Measurements from ENCODE around the gene MRPL46. TPM values are rescaled to one million over a fixed set of nuclear protein-coding genes. Genes with fewer than 3 reads are reported as not detected.

The MRPL46 gene
- polyA plus RNA-seq, 1 donor (not counting 4 experiments of a cell fraction or from before 2014, with no cell fraction given) = 26.3 TPM

DNA sequence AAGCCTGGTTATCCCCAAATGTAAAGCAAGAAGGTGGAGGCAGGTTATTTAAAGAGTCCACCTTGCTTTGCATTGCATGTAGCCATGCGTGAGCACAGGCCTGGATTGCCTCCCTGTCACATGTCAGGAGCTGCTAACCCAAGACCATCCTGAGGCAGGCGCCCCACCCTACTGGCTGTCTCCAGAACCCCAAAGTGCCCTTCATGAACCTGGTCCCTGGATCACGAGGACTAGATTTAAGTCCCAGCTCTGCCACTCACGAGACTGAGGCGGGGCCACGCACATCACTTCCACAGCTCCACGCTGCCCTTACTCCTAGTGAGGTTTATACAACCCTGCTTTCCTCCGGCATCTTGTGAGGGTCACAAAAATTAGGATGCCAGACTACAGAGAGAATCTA lies 17.6 kb downstream of the MRPL46 start:
- no peak for TF ChIP-seq EZH2 (IDR thresholded peaks at IDR 0.05; ENCODE audit: low read length)
- TF ChIP-seq, protein P1, sequence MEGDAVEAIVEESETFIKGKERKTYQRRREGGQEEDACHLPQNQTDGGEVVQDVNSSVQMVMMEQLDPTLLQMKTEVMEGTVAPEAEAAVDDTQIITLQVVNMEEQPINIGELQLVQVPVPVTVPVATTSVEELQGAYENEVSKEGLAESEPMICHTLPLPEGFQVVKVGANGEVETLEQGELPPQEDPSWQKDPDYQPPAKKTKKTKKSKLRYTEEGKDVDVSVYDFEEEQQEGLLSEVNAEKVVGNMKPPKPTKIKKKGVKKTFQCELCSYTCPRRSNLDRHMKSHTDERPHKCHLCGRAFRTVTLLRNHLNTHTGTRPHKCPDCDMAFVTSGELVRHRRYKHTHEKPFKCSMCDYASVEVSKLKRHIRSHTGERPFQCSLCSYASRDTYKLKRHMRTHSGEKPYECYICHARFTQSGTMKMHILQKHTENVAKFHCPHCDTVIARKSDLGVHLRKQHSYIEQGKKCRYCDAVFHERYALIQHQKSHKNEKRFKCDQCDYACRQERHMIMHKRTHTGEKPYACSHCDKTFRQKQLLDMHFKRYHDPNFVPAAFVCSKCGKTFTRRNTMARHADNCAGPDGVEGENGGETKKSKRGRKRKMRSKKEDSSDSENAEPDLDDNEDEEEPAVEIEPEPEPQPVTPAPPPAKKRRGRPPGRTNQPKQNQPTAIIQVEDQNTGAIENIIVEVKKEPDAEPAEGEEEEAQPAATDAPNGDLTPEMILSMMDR (optimal IDR thresholded peaks at IDR 0.05 in 1 of 3, IDR thresholded peaks at IDR 0.05 in 1 of 3, conservative IDR thresholded peaks at IDR 0.05 in 1 of 3; ENCODE audit: extremely low read depth in 1 of 3, insufficient read depth in 2 of 3, low read length in 3 of 3) = no peak
- H3K27ac ChIP-seq (ENCODE audit: control insufficient read depth, insufficient read depth, low read length) = no peak overlapping the region
- no peaks in the 10 kb centered on the region for H3K79me2 ChIP-seq (ENCODE audit: control insufficient read depth, insufficient read depth, low read length)
- H3K4me2 ChIP-seq (ENCODE audit: control insufficient read depth, extremely low read depth, insufficient read depth, low read depth, low read length) = no peak overlapping the region
- H3K4me1 ChIP-seq (ENCODE audit: control insufficient read depth, extremely low read depth, insufficient read depth, low read length) = no peaks in the 10 kb centered on the region
- dilution Hi-C loops (cut with MboI; ENCODE audit: extremely low pct_ligation_motif_present, low sequenced_read_pairs) = no loop called here
- H3K4me3 ChIP-seq (ENCODE audit: control insufficient read depth in 2 of 3, extremely low read depth in 1 of 3, insufficient read depth in 2 of 3, low read depth in 1 of 3, low read length in 3 of 3) = no peak overlapping the region
- H3K9me3 ChIP-seq (ENCODE audit: control insufficient read depth, low read depth, low read length) = no peaks in the 10 kb centered on the region
- H3K9me1 ChIP-seq (ENCODE audit: control insufficient read depth, extremely low read depth, insufficient read depth, low read length) = no peaks in the 10 kb centered on the region
- no peak overlapping the region for H2AFZ ChIP-seq (ENCODE audit: control insufficient read depth, low read length)
- H3K27me3 ChIP-seq (ENCODE audit: control insufficient read depth, extremely low read depth, insufficient read depth, low read length) = no peaks in the 10 kb centered on the region
- no peak overlapping the region for H3K9ac ChIP-seq (ENCODE audit: control insufficient read depth, extremely low read depth, insufficient read depth, low read length)
- FAIRE-seq (no peak), DNase-seq (ENCODE audit: low read depth, low spot score) (no peak)
- H4K20me1 ChIP-seq (ENCODE audit: control insufficient read depth, extremely low read depth, insufficient read depth, low read length) = no peaks in the 10 kb centered on the region
- H3K36me3 ChIP-seq (ENCODE audit: control insufficient read depth in 2 of 2, extremely low read depth in 1 of 2, insufficient read depth in 2 of 2, low read length in 2 of 2) = no peaks in the 10 kb centered on the region

DNA sequence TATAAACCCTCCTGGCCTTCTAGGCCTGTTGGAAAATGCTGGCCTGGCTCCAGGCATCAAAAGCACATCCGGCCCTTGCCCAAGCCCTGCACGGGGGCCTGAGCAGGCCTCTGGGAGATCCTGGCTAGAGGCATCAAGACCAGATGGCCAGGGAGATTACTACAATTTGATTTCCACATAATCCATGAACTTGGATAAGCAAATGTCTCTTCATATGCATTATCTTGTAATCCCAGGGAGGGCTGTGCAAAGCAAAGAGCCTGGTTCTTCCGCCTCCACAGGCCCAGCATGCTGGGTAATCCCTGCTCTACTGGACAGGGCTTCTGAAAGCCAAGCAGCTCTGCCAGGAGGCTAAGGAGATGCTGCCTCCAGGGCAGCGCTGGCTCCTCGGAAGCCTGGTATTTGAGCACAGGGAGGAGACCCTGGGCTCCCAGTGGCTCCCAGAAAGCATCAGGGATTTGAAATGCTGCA lies 18.2 kb downstream of the MRPL46 start:
- H3K4me1 ChIP-seq (ENCODE audit: control insufficient read depth, extremely low read depth, insufficient read depth, low read length) = no peaks in the 10 kb centered on the region
- no peaks in the 10 kb centered on the region for H3K9me3 ChIP-seq (ENCODE audit: control insufficient read depth, low read depth, low read length)
- H3K9me1 ChIP-seq (ENCODE audit: control insufficient read depth, extremely low read depth, insufficient read depth, low read length) = no peaks in the 10 kb centered on the region
- dilution Hi-C loops (cut with MboI; ENCODE audit: extremely low pct_ligation_motif_present, low sequenced_read_pairs) = no loop called here
- no peak for DNase-seq (ENCODE audit: low read depth, low spot score)
- H2AFZ ChIP-seq (ENCODE audit: control insufficient read depth, low read length) = no peak overlapping the region
- H3K27me3 ChIP-seq (ENCODE audit: control insufficient read depth, extremely low read depth, insufficient read depth, low read length) = no peaks in the 10 kb centered on the region
- H3K4me2 ChIP-seq (ENCODE audit: control insufficient read depth, extremely low read depth, insufficient read depth, low read depth, low read length) = no peak overlapping the region
- H3K79me2 ChIP-seq (ENCODE audit: control insufficient read depth, insufficient read depth, low read length) = no peaks in the 10 kb centered on the region
- no peak overlapping the region for H3K4me3 ChIP-seq (ENCODE audit: control insufficient read depth in 2 of 3, extremely low read depth in 1 of 3, insufficient read depth in 2 of 3, low read depth in 1 of 3, low read length in 3 of 3)
- FAIRE-seq = no peak
- no peak overlapping the region for H3K9ac ChIP-seq (ENCODE audit: control insufficient read depth, extremely low read depth, insufficient read depth, low read length)
- no peak overlapping the region for H3K27ac ChIP-seq (ENCODE audit: control insufficient read depth, insufficient read depth, low read length)
- H3K36me3 ChIP-seq (ENCODE audit: control insufficient read depth in 2 of 2, extremely low read depth in 1 of 2, insufficient read depth in 2 of 2, low read length in 2 of 2) = no peaks in the 10 kb centered on the region
- TF ChIP-seq EZH2 (IDR thresholded peaks at IDR 0.05; ENCODE audit: low read length) = no peak
- TF ChIP-seq, protein P1 (optimal IDR thresholded peaks at IDR 0.05 in 1 of 3, IDR thresholded peaks at IDR 0.05 in 1 of 3, conservative IDR thresholded peaks at IDR 0.05 in 1 of 3; ENCODE audit: extremely low read depth in 1 of 3, insufficient read depth in 2 of 3, low read length in 3 of 3) = no peak
- H4K20me1 ChIP-seq (ENCODE audit: control insufficient read depth, extremely low read depth, insufficient read depth, low read length) = no peaks in the 10 kb centered on the region
